Left ventricle myocardium inferior (tissue), 1 donor: ENCODE data around the gene NINJ2. TPM values are rescaled to one million over a fixed set of nuclear protein-coding genes. Genes with fewer than 3 reads are reported as not detected.

ENCODE experiments used
- DNase-seq: peaks from one replicate; pipeline ENCODE4 v3.0.0-alpha.2; 2020
- H3K27ac ChIP-seq: fragments of 200-600 bp; replicated peaks from 2 replicates; pipeline ENCODE4 v1.8.0; 2021
- H3K27me3 ChIP-seq: fragments of 200-600 bp; 2 replicates; pipeline ENCODE4 v1.8.0; 2021; ENCODE audit warnings: low read depth
- H3K36me3 ChIP-seq: fragments of 200-600 bp; 2 replicates; pipeline ENCODE4 v1.8.0; 2021
- H3K4me1 ChIP-seq: fragments of 200-600 bp; 2 replicates; pipeline ENCODE4 v1.8.0; 2021
- H3K4me3 ChIP-seq: fragments of 200-600 bp; 2 replicates; pipeline ENCODE4 v1.8.0; 2021; ENCODE audit warnings: mild to moderate bottlenecking, moderate library complexity
- H3K9me3 ChIP-seq: fragments of 200-600 bp; replicated peaks from 2 replicates; pipeline ENCODE4 v1.8.0; 2021
- intact Hi-C: fragments of 100-400 bp; cut with micrococcal nuclease; formaldehyde crosslinking; loops from one replicate; pipeline ENCODE4 v1.11.0; 2022
- total RNA-seq: library from RNA; stranded (reverse); fragmentation: NEBNext Ultra II Directional; extraction: Animal tissue kit (Norgen Biotek cat#: 25700); gene quantifications from one replicate; pipeline ENCODE4 v1.2.1, GENCODE V29; 2021
- TF ChIP-seq, protein P1 (sequence below): fragments of 200-600 bp; IDR thresholded peaks from 2 replicates; pipeline ENCODE4 v1.8.0; 2021; ENCODE audit warnings: antibody characterized with exemption, mild to moderate bottlenecking, borderline replicate concordance
- donor health status: DM: no; HTN: yes; CAD: no; lungs with severe emphysema.

The NINJ2 gene
- total RNA-seq, 1 donor from 2014 or later = 4.6 TPM

DNA sequence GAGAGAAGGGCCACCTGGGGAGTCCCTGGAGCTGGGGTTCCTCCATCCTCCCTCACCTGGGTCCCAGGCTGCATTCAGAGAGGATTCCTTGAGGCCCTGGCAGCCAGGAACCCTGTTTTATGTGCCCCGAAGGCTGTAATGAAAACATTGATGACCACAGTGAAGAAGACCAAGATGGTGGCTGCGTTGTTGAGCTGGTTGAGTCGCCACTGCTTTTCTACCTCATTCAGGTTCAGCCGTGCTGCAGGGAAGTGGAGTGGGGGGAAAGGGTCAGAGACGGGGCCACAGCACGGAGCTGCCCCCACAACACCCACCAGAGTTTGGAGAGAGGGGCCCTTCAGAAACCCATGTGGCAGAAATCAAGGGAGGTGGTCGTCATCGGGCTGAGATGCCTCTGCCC is 98.1 kb downstream of the NINJ2 start:
- DNase-seq = no peak
- no peak overlapping the region for H3K27ac ChIP-seq
- intact Hi-C loops = no loop called here
- H3K36me3 ChIP-seq = peaks cover 12% of the 10 kb centered on the region
- H3K27me3 ChIP-seq = peaks cover 3% of the 10 kb centered on the region
- no peaks in the 10 kb centered on the region for H3K9me3 ChIP-seq
- TF ChIP-seq, protein P1, sequence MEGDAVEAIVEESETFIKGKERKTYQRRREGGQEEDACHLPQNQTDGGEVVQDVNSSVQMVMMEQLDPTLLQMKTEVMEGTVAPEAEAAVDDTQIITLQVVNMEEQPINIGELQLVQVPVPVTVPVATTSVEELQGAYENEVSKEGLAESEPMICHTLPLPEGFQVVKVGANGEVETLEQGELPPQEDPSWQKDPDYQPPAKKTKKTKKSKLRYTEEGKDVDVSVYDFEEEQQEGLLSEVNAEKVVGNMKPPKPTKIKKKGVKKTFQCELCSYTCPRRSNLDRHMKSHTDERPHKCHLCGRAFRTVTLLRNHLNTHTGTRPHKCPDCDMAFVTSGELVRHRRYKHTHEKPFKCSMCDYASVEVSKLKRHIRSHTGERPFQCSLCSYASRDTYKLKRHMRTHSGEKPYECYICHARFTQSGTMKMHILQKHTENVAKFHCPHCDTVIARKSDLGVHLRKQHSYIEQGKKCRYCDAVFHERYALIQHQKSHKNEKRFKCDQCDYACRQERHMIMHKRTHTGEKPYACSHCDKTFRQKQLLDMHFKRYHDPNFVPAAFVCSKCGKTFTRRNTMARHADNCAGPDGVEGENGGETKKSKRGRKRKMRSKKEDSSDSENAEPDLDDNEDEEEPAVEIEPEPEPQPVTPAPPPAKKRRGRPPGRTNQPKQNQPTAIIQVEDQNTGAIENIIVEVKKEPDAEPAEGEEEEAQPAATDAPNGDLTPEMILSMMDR = no peak
- peaks cover 29% of the 10 kb centered on the region for H3K4me1 ChIP-seq
- H3K4me3 ChIP-seq = no peak overlapping the region

DNA sequence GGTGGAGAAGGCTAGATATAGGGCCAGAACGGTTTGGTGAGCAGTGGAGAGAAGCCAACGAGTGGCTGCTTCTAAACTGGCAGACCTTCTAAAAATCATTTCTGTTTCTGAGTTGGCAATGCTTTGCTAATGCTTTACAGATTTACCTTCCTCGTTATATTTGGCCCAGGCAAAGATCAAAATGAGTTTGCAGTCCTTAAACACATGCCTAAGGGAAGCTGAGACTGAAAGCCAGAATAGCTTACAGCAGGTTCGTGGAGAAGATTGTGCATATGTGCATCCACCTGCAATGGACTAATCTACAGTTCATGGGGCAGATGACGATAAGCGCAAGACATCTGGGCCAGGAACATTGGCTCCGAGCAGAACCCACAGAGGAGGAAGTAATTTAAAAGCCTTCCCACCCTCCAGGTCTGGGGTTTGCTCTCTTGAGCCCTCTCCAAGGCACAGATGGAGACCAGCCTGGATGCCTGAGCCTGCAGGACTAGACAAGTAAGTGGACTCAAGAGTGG is 99.4 kb downstream of the NINJ2 start:
- intact Hi-C loops = no loop called here
- peaks cover 18% of the 10 kb centered on the region for H3K4me1 ChIP-seq
- no peak for DNase-seq
- H3K27ac ChIP-seq = no peak overlapping the region
- no peaks in the 10 kb centered on the region for H3K9me3 ChIP-seq
- H3K27me3 ChIP-seq = peaks cover 13% of the 10 kb centered on the region
- H3K36me3 ChIP-seq = peaks cover 15% of the 10 kb centered on the region
- TF ChIP-seq, protein P1 = no peak
- no peak overlapping the region for H3K4me3 ChIP-seq

DNA sequence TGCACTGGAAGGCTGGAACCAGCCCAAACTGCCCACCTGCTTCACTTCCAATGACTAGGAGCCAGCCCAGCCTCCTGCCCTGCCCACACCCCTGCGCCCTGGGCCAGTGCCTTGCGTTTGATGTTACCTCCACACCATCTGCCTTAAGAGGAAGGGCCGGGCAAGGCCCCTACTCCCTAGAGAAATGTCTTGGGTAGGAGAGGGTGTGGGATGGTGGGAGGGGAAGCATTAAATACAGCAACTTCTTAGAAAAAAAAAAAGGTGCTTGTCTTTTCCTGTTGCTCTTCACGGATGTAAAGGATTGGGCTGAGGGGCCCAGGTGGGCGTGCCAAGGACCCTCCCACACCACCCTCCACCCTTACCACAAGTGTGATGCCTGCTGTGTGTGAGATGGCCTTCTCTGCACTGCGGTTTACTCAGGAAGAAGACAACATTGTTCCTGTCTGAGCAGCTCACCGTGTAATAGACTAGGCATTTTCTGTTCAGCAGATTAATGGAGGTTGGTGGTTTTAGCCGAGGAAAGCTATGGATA is 99.9 kb downstream of the NINJ2 start:
- H3K9me3 ChIP-seq = no peaks in the 10 kb centered on the region
- no peak for DNase-seq
- H3K4me1 ChIP-seq = peaks cover 17% of the 10 kb centered on the region
- intact Hi-C loops = no loop called here
- no peak overlapping the region for H3K4me3 ChIP-seq
- TF ChIP-seq, protein P1 = no peak
- peak overlapping the region; percentile 55 for H3K27ac ChIP-seq
- H3K36me3 ChIP-seq = peaks cover 15% of the 10 kb centered on the region
- peaks cover 15% of the 10 kb centered on the region for H3K27me3 ChIP-seq

DNA sequence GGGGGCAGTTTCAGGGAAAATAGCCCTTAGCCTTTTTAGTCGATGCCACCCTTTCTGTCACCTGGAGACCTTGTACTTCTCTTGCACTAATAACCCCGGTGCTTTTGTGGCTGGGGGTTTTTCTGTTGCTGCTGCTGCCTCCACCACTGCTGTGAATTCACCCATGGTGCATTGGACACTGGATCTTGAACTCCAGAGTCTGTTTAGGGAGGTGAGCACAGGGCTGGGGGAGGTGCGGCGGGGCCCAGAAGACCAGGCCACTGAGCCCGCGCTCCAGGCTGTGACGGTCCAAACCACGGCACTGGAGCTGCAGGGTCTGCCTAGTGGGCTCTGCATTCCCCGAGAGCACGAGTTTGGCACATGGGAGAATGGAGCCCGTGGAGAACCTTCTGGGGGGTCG is 100.6 kb downstream of the NINJ2 start:
- H3K27me3 ChIP-seq = peaks cover 15% of the 10 kb centered on the region
- TF ChIP-seq, protein P1 = no peak
- intact Hi-C loops = no loop called here
- no peak for DNase-seq
- peaks cover 22% of the 10 kb centered on the region for H3K36me3 ChIP-seq
- no peaks in the 10 kb centered on the region for H3K9me3 ChIP-seq
- H3K27ac ChIP-seq = peak overlapping the region; percentile 55
- H3K4me1 ChIP-seq = peaks cover 17% of the 10 kb centered on the region
- peak overlapping the region; percentile 29 for H3K4me3 ChIP-seq

DNA sequence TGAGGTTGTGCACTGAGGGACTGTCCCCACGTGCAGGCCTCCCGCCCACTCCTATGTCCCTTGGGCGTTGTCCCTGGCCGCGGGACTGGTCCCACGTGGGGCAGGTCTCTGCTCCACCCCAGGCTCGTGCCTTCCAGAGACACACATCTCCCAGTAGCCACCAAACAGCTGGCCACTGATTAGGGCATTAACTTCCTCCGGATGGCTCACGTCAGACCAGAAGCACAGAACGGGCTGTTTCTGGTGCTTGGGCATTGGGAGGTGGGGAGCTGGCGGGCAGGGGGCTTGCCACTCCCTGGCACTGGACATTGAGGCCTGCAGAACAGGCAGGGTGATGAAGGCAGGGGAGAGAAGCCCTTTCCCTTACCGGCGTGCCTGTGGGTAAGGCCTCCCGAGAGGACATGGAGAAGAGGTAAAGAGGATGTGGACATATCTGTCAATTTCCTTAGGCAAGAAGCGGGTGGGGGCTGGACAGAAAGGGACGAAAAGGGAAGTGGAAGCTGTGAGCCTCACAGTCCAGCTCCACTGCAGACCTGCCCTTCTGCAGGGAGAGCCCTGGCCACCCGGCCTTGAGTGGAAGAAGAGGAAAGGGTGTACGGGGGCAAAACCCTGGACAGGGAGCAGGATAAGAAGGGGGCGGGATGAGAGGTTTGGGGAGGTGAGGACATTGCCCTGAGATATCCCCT is 101.2 kb downstream of the NINJ2 start:
- H3K9me3 ChIP-seq = no peaks in the 10 kb centered on the region
- peaks cover 17% of the 10 kb centered on the region for H3K4me1 ChIP-seq
- peak; percentile 38 for DNase-seq
- peaks cover 24% of the 10 kb centered on the region for H3K36me3 ChIP-seq
- H3K4me3 ChIP-seq = peak overlapping the region; percentile 29
- intact Hi-C loops = no loop called here
- H3K27me3 ChIP-seq = peaks cover 15% of the 10 kb centered on the region
- H3K27ac ChIP-seq = peak overlapping the region; percentile 55
- TF ChIP-seq, protein P1 = no peak
